Endodermal cell (in vitro differentiated cells): ENCODE data around the gene SLC24A3. TPM values are rescaled to one million over a fixed set of nuclear protein-coding genes. Genes with fewer than 3 reads are reported as not detected.

ENCODE experiments used
- DNase-seq: peaks from one replicate; pipeline ENCODE4 v3.0.0-alpha.2; 2017
- H3K27ac ChIP-seq: 2 replicates; pipeline ENCODE4 v1.5.1; 2013; ENCODE audit warnings: mild to moderate bottlenecking, low read depth, low read length, moderate library complexity
- H3K27me3 ChIP-seq: 2 replicates; pipeline ENCODE4 v1.6.1; 2013; ENCODE audit warnings: mild to moderate bottlenecking, low read length, moderate library complexity; ENCODE audit not compliant: insufficient read depth, control insufficient read depth, poor library complexity, severe bottlenecking
- H3K36me3 ChIP-seq: 2 replicates; pipeline ENCODE4 v1.7.0; 2013; ENCODE audit warnings: mild to moderate bottlenecking, low read length, moderate library complexity; ENCODE audit not compliant: control insufficient read depth, insufficient read depth
- H3K4me1 ChIP-seq: one replicate; pipeline ENCODE4 v1.7.0; 2013; ENCODE audit warnings: low read length; ENCODE audit not compliant: control insufficient read depth, insufficient read depth
- H3K4me3 ChIP-seq: 2 replicates; pipeline ENCODE4 v1.5.1; 2013; ENCODE audit warnings: mild to moderate bottlenecking, low read length, moderate library complexity
- H3K9ac ChIP-seq: 2 replicates; pipeline ENCODE4 v1.6.1; 2013; ENCODE audit warnings: mild to moderate bottlenecking, low read length, moderate library complexity; ENCODE audit not compliant: poor library complexity, severe bottlenecking; ENCODE audit errors: extremely low read depth
- H3K9me3 ChIP-seq: 2 replicates; pipeline ENCODE4 v1.6.1; 2013; ENCODE audit warnings: mild to moderate bottlenecking, low read length, moderate library complexity; ENCODE audit not compliant: control insufficient read depth
- H3K27ac Mint-ChIP-seq: 2 replicates; pipeline ENCODE4 v1.8.0; 2020; ENCODE audit warnings: mixed read lengths
- H3K27me3 Mint-ChIP-seq: 2 replicates; pipeline ENCODE4 v1.8.0; 2021; ENCODE audit warnings: mild to moderate bottlenecking, mixed read lengths; ENCODE audit not compliant: insufficient read depth
- H3K36me3 Mint-ChIP-seq: 2 replicates; pipeline ENCODE4 v1.8.0; 2020; ENCODE audit warnings: low read depth, mixed read lengths
- H3K4me1 Mint-ChIP-seq: 2 replicates; pipeline ENCODE4 v1.8.0; 2020; ENCODE audit warnings: mixed read lengths
- H3K4me3 Mint-ChIP-seq: 2 replicates; pipeline ENCODE4 v1.8.0; 2020; ENCODE audit warnings: mild to moderate bottlenecking, moderate library complexity, mixed read lengths
- H3K9me3 Mint-ChIP-seq: 2 replicates; pipeline ENCODE4 v1.8.0; 2020; ENCODE audit warnings: mild to moderate bottlenecking, mixed read lengths
- CTCF ChIP-seq: fragments of 200-600 bp; sonication (generic); conservative IDR thresholded peaks from 2 replicates; pipeline ENCODE4 v1.5.0; 2021; ENCODE audit warnings: antibody characterized with exemption, mild to moderate bottlenecking
- WGBS, 2 experiments: methylation state at CpG; one replicate each; pipeline versions ENCODE4 v1.1.5 to v1.1.7; 2013; ENCODE audit warnings: missing lambda C conversion rate in 2 of 2, mixed read lengths in 1 of 2; ENCODE audit not compliant: insufficient coverage in 1 of 2, insufficient read length in 1 of 2; 5-methylcytosine and 5-hydroxymethylcytosine counted together
- total RNA-seq, 2 donors: library from RNA; stranded (reverse); fragmentation: NEBNext Ultra II Directional in 1 of 2; extraction: Animal tissue kit (Norgen Biotek cat#: 25700) in 1 of 2; gene quantifications; 2 replicates in 1 of 2; 3 replicates in 1 of 2; pipeline ENCODE4 v1.2.1, GENCODE V29; 2021

SLC24A3 gene
- total RNA-seq, 2 donors from 2014 or later, result 1.5 to 1.8 TPM

- Mint-ChIP-seq H3K4me1 (peaks cover 5% of the 10 kb centered on the region), H3K27ac (no peak overlapping the region), H3K36me3 (no peaks in the 10 kb centered on the region), H3K4me3 (no peak overlapping the region), H3K9me3 (no peaks in the 10 kb centered on the region), H3K27me3 (peaks cover 3% of the 10 kb centered on the region)
- Histone ChIP-seq H3K9me3 (no peaks in the 10 kb centered on the region), H3K27me3 (no peaks in the 10 kb centered on the region), H3K27ac (no peak overlapping the region), H3K4me1 (peaks cover 3% of the 10 kb centered on the region), H3K36me3 (no peaks in the 10 kb centered on the region), H3K4me3 (no peak overlapping the region), H3K9ac (no peak overlapping the region)
- no peak for DNase-seq
- TF ChIP-seq CTCF, result no peak
- WGBS, 2 experiments, result 83 to 85% methylated on average over 2 of the region's 2 CpGs
Observed at GRCh38 chr20:19769507-19769906, 557.1 kb downstream of the SLC24A3 start.

GRCh38 chr20:19770375-19770774 lies 557.9 kb downstream of the SLC24A3 start:
- H3K27me3 Mint-ChIP-seq, result peaks cover 3% of the 10 kb centered on the region
- Histone ChIP-seq H3K9me3 (no peaks in the 10 kb centered on the region), H3K9ac (no peak overlapping the region), H3K27me3 (no peaks in the 10 kb centered on the region), H3K4me1 (peaks cover 3% of the 10 kb centered on the region), H3K36me3 (no peaks in the 10 kb centered on the region), H3K4me3 (no peak overlapping the region), H3K27ac (no peak overlapping the region)
- whole genome bisulfite sequencing, 2 experiments, result 59 to 87% methylated on average over 3 to 6 of the region's 6 CpGs
- TF ChIP-seq CTCF, result no peak
- no peak overlapping the region for H3K27ac Mint-ChIP-seq
- H3K4me1 Mint-ChIP-seq, result peaks cover 5% of the 10 kb centered on the region
- no peaks in the 10 kb centered on the region for H3K36me3 Mint-ChIP-seq
- no peak overlapping the region for H3K4me3 Mint-ChIP-seq
- no peaks in the 10 kb centered on the region for H3K9me3 Mint-ChIP-seq
- no peak for DNase-seq

- Histone ChIP-seq H3K27ac (no peak overlapping the region), H3K9ac (no peak overlapping the region), H3K27me3 (no peaks in the 10 kb centered on the region), H3K36me3 (no peaks in the 10 kb centered on the region), H3K4me3 (no peak overlapping the region), H3K4me1 (peaks cover 3% of the 10 kb centered on the region), H3K9me3 (no peaks in the 10 kb centered on the region)
- H3K27ac Mint-ChIP-seq, result no peak overlapping the region
- H3K36me3 Mint-ChIP-seq, result no peaks in the 10 kb centered on the region
- H3K4me3 Mint-ChIP-seq, result no peak overlapping the region
- 94 to 100% methylated on average over 1 to 2 of the region's 2 CpGs for WGBS, 2 experiments
- TF ChIP-seq CTCF, result no peak
- H3K9me3 Mint-ChIP-seq, result no peaks in the 10 kb centered on the region
- no peak for DNase-seq
- peaks cover 3% of the 10 kb centered on the region for H3K27me3 Mint-ChIP-seq
- peaks cover 5% of the 10 kb centered on the region for H3K4me1 Mint-ChIP-seq
Observed at GRCh38 chr20:19771031-19771430, 558.6 kb downstream of the SLC24A3 start.
